HG03432 (cell line): ENCODE measurements around the gene PPARD.
"Not testable (repeated sequence)": the region's sequence is repeated elsewhere in the genome, so short reads cannot be mapped to it uniquely, and the experiment has no call there.

Experiments used
- ATAC-seq: cut with Tn5 transposase; IDR thresholded peaks from one replicate; pipeline ENCODE4 v1.9.1; 2021; ENCODE audit warnings: mild to moderate bottlenecking, moderate library complexity; ENCODE audit not compliant: unreplicated experiment

The PPARD gene

GRCh38 chr6:35435074-35435837 lies 92.9 kb downstream of the PPARD start:
- no peak for ATAC-seq

- ATAC-seq, result no peak
These were observed 93.9 kb downstream of the PPARD start for GRCh38 chr6:35436071-35436857.

GRCh38 chr6:35438378-35439065 lies 96.2 kb downstream of the PPARD start:
- not testable (repeated sequence) for ATAC-seq

GRCh38 chr6:35439308-35439707 lies 97.0 kb downstream of the PPARD start:
- no peak for ATAC-seq

GRCh38 chr6:35441205-35441604 lies 98.8 kb downstream of the PPARD start:
- no peak for ATAC-seq

GRCh38 chr6:35441642-35442041 lies 99.3 kb downstream of the PPARD start:
- ATAC-seq, result no peak

- no peak for ATAC-seq
These were observed 100.3 kb downstream of the PPARD start for GRCh38 chr6:35442693-35443092.

GRCh38 chr6:35443341-35444030 lies 101.1 kb downstream of the PPARD start:
- ATAC-seq, result no peak

GRCh38 chr6:35445691-35446090 lies 103.3 kb downstream of the PPARD start:
- ATAC-seq, result no peak

GRCh38 chr6:35448191-35448590 lies 105.8 kb downstream of the PPARD start:
- ATAC-seq, result no peak

GRCh38 chr6:35449287-35449881 lies 107.0 kb downstream of the PPARD start:
- no peak for ATAC-seq

- ATAC-seq, result no peak
These were observed 109.2 kb downstream of the PPARD start for GRCh38 chr6:35451354-35452182.

GRCh38 chr6:35452183-35453090 lies 110.1 kb downstream of the PPARD start, which contains the start of gene FANCE:
Gene FANCE (plus strand): TSS chr6:35452338. CDS start chr6:35452546, 208 bp downstream.
- peak; percentile 94 for ATAC-seq

GRCh38 chr6:35453236-35453635 lies 110.9 kb downstream of the PPARD start:
- ATAC-seq, result no peak

GRCh38 chr6:35454391-35455110 lies 112.2 kb downstream of the PPARD start:
- ATAC-seq, result no peak

GRCh38 chr6:35457907-35458306 lies 115.5 kb downstream of the PPARD start:
- ATAC-seq, result no peak

- no peak for ATAC-seq
These were observed 118.9 kb downstream of the PPARD start for GRCh38 chr6:35461270-35461669.

GRCh38 chr6:35463292-35463691 lies 120.9 kb downstream of the PPARD start:
- no peak for ATAC-seq
